ENCODE data around the gene ATP8B3.

Gene ATP8B3

GRCh38 chr19:1857648-1858326 is 45.7 kb upstream of the ATP8B3 start:
- no peak for TF ChIP-seq CTCF (IDR thresholded peaks at IDR 0.05)
- peak overlapping the region; percentile 3 to 90 for H3K27ac ChIP-seq
- DNase-seq (ENCODE audit: low spot score) = no peak
- peak overlapping the region; percentile 66 for H3K4me3 ChIP-seq

DNA sequence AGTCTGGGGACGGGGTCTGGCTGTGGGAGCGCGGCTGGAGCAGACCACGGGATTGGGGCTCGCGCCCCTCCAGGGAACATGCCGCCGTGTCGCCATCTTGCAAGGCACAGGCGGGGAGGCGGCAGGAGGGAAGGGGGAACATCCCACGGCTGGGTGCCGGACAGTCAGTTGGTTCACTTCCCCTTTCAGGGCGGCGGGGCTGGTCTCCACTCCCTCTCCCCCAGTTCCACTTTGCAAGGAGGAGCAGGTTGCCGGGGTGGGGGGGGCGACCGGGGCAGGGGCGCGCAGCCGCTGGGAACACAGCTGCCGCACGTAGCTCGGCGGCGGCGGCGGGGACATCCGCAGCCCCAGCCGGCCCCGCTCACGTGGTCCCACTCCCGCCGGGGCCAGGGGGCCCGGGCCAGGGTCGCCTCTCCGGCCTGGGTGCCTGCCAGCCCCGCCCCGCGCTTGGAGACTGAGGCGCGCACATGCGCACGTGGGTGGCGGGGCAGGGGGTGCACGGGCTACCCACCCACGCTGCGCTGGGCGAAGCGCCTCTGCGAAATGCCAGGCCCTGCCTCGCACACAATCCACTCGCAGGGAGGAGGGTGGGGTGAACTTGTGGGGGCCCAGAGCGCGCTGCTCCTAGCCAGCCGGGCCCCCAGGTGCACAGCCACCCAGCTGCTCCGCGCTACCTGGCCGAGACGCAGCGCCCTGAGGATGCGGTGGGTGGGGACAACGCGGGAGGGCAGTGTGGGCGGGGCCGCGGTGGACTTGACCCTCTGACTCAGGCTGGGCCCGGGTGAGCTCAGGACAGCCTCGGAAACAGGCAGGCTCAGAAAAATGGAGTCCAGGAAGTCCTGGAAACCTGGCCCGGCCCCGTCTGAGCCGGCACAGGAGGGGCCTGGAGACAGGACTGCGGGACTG is 44.9 kb upstream of the ATP8B3 start:
- Histone ChIP-seq H3K4me3 (peak overlapping the region; percentile 66), H3K27ac (peak overlapping the region; percentile 3 to 90)
- no peak for TF ChIP-seq CTCF (IDR thresholded peaks at IDR 0.05)
- DNase-seq (ENCODE audit: low spot score) = no peak

DNA sequence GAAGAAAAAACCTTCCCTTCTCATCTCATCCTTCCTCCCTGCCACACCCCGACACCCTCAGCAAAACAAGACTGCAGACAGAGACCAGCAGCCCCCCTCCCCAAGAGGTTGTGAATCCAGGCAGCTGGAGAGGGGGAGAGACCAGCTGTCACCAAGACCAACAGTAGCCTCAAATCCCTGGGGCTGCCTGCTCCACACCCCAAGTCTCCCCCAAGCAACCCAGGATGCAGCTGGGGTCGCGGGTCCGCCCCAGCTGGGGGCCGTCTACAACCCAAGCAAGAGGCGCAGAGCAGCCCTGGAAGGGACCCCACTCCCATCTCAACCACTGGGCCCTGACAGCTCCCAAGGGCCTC is 44.2 kb upstream of the ATP8B3 start:
- Histone ChIP-seq H3K27ac (peak overlapping the region; percentile 14 to 90), H3K4me3 (peak overlapping the region; percentile 66)
- no peak for TF ChIP-seq CTCF (IDR thresholded peaks at IDR 0.05)
- DNase-seq (ENCODE audit: low spot score) = no peak

DNA sequence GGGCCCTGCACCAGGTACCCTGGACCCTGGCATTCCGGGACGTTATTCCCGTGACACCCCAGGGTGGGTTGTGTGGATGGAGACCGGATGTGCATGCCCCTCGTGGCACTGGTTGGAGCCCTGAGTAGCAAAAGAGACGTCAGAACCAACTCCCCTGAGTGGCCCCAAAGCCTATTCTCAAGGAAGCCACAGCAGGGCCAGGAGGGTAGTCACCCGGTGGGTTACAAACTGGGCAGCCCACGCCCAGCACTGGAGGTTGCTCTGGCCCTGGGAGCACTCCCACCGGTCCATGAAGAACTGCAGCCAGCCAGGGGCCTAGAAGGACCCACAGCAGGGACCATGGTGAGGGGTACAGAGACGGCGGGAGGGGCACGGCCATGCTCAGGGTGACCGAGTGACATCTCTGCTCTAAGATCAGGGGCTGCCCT is 43.8 kb upstream of the ATP8B3 start:
- TF ChIP-seq CTCF (IDR thresholded peaks at IDR 0.05) = no peak
- peak overlapping the region; percentile 14 to 90 for H3K27ac ChIP-seq
- DNase-seq (ENCODE audit: low spot score) = no peak
- H3K4me3 ChIP-seq = peak overlapping the region; percentile 66

DNA sequence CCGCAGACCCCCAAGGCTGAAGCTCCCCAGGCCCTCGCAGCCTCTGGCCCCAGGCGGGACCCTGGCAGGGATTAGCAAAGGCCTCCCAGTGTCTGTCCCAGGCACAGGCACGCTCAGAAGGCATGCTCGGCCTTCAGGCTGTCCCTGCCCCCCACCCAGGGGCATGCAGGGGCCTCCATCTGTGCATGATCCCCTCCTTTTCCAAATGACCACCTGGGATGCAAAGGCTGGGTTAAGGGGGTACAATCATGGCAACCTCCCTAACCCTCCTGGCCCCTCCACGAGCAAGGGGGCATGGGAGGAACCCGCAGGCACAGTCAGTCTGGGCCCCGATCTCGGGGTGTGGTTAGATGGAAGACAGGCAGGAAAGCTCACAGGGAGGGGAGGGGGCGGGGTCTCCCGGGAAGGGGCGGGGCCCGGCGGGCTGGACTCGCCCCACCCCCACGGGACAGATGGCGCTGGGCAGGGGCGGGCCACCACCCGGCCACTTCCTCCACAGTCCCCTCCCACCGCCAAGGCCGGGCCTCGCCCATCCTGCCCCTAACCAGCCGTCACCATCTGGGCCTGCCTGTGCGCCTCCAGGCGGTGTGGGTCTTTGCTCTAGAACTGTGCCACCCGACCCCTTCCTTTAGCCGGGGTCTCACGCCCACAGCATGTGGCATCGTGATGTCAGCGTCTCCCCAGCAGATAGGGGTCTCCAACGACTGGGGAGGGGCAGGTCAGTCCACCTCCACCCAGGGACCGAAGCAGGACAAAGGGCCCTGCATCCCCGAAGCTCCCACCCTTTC is 43.2 kb upstream of the ATP8B3 start:
- Histone ChIP-seq H3K4me3 (peak overlapping the region; percentile 66), H3K27ac (peak overlapping the region in 1 of 2 donors; percentile 90)
- no peak for TF ChIP-seq CTCF (IDR thresholded peaks at IDR 0.05)
- peak; percentile 89 for DNase-seq (ENCODE audit: low spot score)

DNA sequence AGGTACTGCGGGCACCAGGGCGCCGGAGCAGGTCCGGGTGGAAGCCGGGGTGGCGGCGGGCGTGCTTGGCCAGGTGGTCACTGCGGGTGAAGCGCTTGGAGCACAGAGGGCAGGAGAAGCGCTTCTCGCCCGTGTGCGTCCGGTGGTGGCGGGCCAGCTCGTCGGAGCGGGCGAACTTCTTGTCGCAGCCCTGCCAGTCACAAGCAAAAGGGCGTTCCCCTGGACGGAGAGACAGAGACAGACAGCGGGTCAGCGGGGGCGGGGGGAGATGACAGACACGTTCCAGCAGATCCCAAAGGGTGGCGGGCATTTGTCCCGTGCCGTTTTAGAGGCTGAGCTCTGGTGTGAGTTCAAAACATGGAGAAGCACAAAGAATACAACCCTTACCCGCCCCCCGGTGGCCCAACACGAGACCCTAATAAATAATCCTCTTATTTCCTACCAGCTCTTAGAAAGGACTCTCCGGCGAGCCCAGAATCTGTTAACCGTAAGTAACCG is 42.5 kb upstream of the ATP8B3 start:
- TF ChIP-seq CTCF (IDR thresholded peaks at IDR 0.05) = no peak
- no peak overlapping the region for H3K4me3 ChIP-seq
- no peak for DNase-seq (ENCODE audit: low spot score)

More for the DNA sequence above, 42.5 kb upstream of the ATP8B3 start:
- peak overlapping the region in 1 of 2 donors; percentile 90 for H3K27ac ChIP-seq
